Heart left ventricle (tissue), 16 donors: Measurements from ENCODE around the gene IGDCC3. TPM values are rescaled to one million over a fixed set of nuclear protein-coding genes. Genes with fewer than 3 reads are reported as not detected.

ENCODE experiments used
- ATAC-seq, 4 donors: fragments of 200-7000 bp; cut with Tn5 transposase; one replicate each; pipeline ENCODE4 v1.9.1; 2020 to 2022; ENCODE audit warnings: moderate library complexity in 4 of 4, mild to moderate bottlenecking in 3 of 4, moderate number of reproducible peaks in 1 of 4
- DNase-seq, 5 donors: peaks; one replicate each; pipeline ENCODE4 v3.0.0-alpha.2; 2020
- H3K27ac ChIP-seq, 12 donors: fragments of 200-600 bp; sonication (generic) in 4 of 12; one replicate each; pipeline versions ENCODE4 v1.5.0 to v1.8.0; 2016 to 2022; ENCODE audit warnings: mild to moderate bottlenecking in 2 of 12
- H3K27me3 ChIP-seq, 9 donors: fragments of 200-600 bp; sonication (generic) in 2 of 9; one replicate each; pipeline versions ENCODE4 v1.5.1 to v1.8.0; 2016 to 2022; ENCODE audit warnings: mild to moderate bottlenecking in 3 of 9
- H3K36me3 ChIP-seq, 9 donors: fragments of 200-600 bp; sonication (generic) in 2 of 9; one replicate each; pipeline versions ENCODE4 v1.5.0 to v1.8.0; 2018 to 2022; ENCODE audit warnings: mild to moderate bottlenecking in 2 of 9
- H3K4me1 ChIP-seq, 12 donors: fragments of 200-600 bp; sonication (generic) in 4 of 12; one replicate each; pipeline versions ENCODE4 v1.5.0 to v1.8.0; 2016 to 2022; ENCODE audit warnings: mild to moderate bottlenecking in 3 of 12
- H3K4me3 ChIP-seq, 12 donors: fragments of 200-600 bp; sonication (generic) in 4 of 12; one replicate each; pipeline versions ENCODE4 v1.5.0 to v1.8.0; 2017 to 2022; ENCODE audit warnings: mild to moderate bottlenecking in 9 of 12, moderate library complexity in 4 of 12
- H3K9me3 ChIP-seq, 12 donors: fragments of 200-600 bp; sonication (generic) in 4 of 12; one replicate each; pipeline versions ENCODE4 v1.5.0 to v1.8.0; 2016 to 2022; ENCODE audit warnings: mild to moderate bottlenecking in 1 of 12
- POLR2A ChIP-seq, 2 donors: fragments of 450-650 bp; IDR thresholded peaks; one replicate each; pipeline ENCODE4 v1.6.1; 2017; ENCODE audit warnings: antibody characterized with exemption in 2 of 2, mild to moderate bottlenecking in 2 of 2, moderate library complexity in 2 of 2
- WGBS, 4 donors: extraction: QIAGEN DNeasy Blood & Tissue Kit in 2 of 4; methylation state at CpG; one replicate each; pipeline versions ENCODE4 v1.1.5 to v1.1.7; 2013 to 2018; 5-methylcytosine and 5-hydroxymethylcytosine counted together
- intact Hi-C, 10 donors: fragments of 100-400 bp; cut with DNase I; formaldehyde crosslinking; loops; one replicate each; pipeline versions ENCODE4 v1.11.1 to v1.14.2; 2022
- polyA plus RNA-seq, 2 donors: library from polyadenylated mRNA; stranded (reverse); fragments of 200-250 nt; gene quantifications; one replicate each; pipeline ENCODE4 v1.2.3, GENCODE V29; 2013
- total RNA-seq, 9 donors: library from RNA; depleted of rRNA in 2 of 9; stranded (reverse); fragments of >200 nt in 2 of 9; fragmentation: NEBNext Ultra II Directional in 3 of 9; extraction: Animal tissue kit (Norgen Biotek cat#: 25700) in 3 of 9; gene quantifications; one replicate each; pipeline versions ENCODE4 v1.1.0 to v1.2.4, GENCODE V29; 2016 to 2023
- TF ChIP-seq, protein P1 (sequence below), 12 donors: fragments of 200-600 bp; sonication (generic) in 4 of 12; IDR thresholded peaks; one replicate each; pipeline versions ENCODE4 v1.5.0 to v1.8.0; 2018 to 2022; ENCODE audit warnings: antibody characterized with exemption in 12 of 12, mild to moderate bottlenecking in 5 of 12
- donor health status: ischemic (EF 13 %, LVEDD 7.1; RV severe dilation, severe dysfunction).
- donor health status: healthy with polysubstance abuse.
- donor health status: DM: no; HTN: yes; CAD: no.
- donor health status: DM: no; HTN: no; CAD: no.
- donor health status: ischemic (EF 25% LVEDD 6.9; RV normal size, moderate dysfunction).
- donor health status: ischemic (EF 25% LVEDD 5.7; RV mildly dilated, moderate dysfunction).
- donor health status: healthy.
- donor health status: DM: yes; HTN: yes; CAD: no.
- donor health status: ischemic (EF 35%, LVEDD 5.7; RV mildly dilated, moderate dysfunction).
- donor health status: nonischemic (EF 11% LVEDD 7.7; RV severe dilation, severe dysfunction).
- donor health status: DM: yes; HTN: yes; CAD: no.
- donor health status: PGD.
- donor health status: ischemic (EF 29% LVEDD 5.4; RV normal size, mild dysfunction).
- donor health status: nonischemic (EF 23%, LVEDD 6.1; RV moderate dilation, normal function).

Gene IGDCC3
- total and polyA plus RNA-seq, 11 donors: 0.07 to 0.33 (median 0.16) TPM; not detected in 7

DNA sequence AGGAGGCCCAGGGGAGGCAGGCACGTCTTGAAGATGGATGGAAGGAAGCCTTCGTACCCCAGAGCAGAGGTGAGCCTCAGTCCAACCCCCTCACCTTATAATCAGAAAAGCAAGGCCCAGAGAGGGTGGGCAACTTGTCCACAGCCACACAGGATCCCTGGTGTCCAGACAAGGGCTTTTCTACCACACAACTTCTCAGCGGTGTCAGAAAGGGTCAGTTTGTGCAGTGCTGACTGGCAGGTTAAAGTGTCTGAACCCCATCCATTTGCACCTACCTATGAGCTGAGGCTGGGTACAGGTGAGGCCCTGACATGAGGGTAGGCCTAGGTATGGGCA lies 8.6 kb downstream of the IGDCC3 start:
- intact Hi-C loops: loop anchor here in 1 of 10 donors (5.0 kb wide), 1 partner anchor 37 kb away; no protein-coding TSS in a partner anchor
- Histone ChIP-seq H3K4me3 (no peak overlapping the region), H3K27me3 (peaks cover 0 to 12% (median 0%) of the 10 kb centered on the region in 9 donors), H3K4me1 (peaks cover 0 to 5% (median 0%) of the 10 kb centered on the region in 12 donors), H3K9me3 (no peaks in the 10 kb centered on the region), H3K27ac (no peak overlapping the region), H3K36me3 (no peaks in the 10 kb centered on the region)
- DNase-seq (no peak), ATAC-seq (no peak)
- TF ChIP-seq, protein P1, sequence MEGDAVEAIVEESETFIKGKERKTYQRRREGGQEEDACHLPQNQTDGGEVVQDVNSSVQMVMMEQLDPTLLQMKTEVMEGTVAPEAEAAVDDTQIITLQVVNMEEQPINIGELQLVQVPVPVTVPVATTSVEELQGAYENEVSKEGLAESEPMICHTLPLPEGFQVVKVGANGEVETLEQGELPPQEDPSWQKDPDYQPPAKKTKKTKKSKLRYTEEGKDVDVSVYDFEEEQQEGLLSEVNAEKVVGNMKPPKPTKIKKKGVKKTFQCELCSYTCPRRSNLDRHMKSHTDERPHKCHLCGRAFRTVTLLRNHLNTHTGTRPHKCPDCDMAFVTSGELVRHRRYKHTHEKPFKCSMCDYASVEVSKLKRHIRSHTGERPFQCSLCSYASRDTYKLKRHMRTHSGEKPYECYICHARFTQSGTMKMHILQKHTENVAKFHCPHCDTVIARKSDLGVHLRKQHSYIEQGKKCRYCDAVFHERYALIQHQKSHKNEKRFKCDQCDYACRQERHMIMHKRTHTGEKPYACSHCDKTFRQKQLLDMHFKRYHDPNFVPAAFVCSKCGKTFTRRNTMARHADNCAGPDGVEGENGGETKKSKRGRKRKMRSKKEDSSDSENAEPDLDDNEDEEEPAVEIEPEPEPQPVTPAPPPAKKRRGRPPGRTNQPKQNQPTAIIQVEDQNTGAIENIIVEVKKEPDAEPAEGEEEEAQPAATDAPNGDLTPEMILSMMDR (IDR thresholded peaks at IDR 0.05): no peak
- TF ChIP-seq POLR2A (IDR thresholded peaks at IDR 0.05): no peak
- 80 to 92% (median 84%) methylated on average over 3 of the region's 3 CpGs for WGBS, 4 donors

DNA sequence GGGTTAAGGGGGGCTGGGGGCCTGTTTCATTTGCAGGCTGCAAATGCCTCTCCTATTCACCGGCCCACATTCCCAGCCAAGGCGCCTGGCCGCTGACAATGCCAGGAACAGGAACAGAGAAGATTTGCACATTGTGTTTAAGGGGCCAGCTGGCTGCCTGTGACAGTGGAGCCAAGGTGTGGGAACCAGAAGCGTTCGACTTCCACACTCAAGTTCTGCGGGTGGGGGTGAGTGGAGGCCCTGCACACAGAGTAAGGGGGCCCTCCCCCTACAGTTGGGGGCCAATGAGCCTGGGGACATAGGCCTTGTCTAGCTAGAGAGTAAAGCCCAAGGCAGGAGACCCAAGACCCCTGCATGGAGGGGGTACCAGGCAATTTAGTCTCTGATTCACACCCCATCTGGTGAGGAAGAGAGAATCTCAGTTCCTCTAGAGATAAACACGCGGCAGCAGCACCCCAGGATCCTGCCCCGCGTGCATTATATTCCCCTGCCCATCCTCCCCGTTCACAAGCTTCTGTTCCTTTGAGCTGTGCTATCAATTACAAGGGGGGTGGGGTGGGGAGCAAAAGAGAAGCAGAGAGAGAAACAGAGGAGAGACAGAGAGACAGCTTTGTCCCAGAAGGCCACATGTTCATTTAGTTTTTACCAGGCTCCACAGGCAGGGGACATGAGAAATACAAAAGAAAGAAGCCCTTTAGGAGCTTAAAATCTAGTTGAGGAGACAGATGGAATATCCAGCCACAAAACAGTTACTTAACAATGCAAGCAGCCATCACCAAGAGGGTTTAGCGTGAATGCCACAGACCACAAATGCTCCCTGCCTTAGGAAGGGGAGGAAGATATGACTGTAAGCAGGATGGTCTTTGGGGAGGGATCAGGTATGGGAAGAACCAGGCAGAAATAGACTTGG lies 9.2 kb downstream of the IGDCC3 start:
- ATAC-seq: peak in 2 of 4 donors; percentile 25 to 49
- H3K9me3 ChIP-seq: no peaks in the 10 kb centered on the region
- no peak for TF ChIP-seq POLR2A (IDR thresholded peaks at IDR 0.05)
- TF ChIP-seq, protein P1 (IDR thresholded peaks at IDR 0.05): no peak
- H3K4me3 ChIP-seq: no peak overlapping the region
- 43 to 58% (median 53%) methylated on average over 12 of the region's 12 CpGs for WGBS, 4 donors
- peaks cover 0 to 5% (median 0%) of the 10 kb centered on the region in 12 donors for H3K4me1 ChIP-seq
- no peak overlapping the region for H3K27ac ChIP-seq
- H3K27me3 ChIP-seq: peaks cover 0 to 13% (median 0%) of the 10 kb centered on the region in 9 donors
- no peaks in the 10 kb centered on the region for H3K36me3 ChIP-seq
- intact Hi-C loops: loop anchor here in 1 of 10 donors (5.0 kb wide), 1 partner anchor 36 kb away; no protein-coding TSS in a partner anchor
- DNase-seq: peak in 1 of 5 donors; percentile 34

DNA sequence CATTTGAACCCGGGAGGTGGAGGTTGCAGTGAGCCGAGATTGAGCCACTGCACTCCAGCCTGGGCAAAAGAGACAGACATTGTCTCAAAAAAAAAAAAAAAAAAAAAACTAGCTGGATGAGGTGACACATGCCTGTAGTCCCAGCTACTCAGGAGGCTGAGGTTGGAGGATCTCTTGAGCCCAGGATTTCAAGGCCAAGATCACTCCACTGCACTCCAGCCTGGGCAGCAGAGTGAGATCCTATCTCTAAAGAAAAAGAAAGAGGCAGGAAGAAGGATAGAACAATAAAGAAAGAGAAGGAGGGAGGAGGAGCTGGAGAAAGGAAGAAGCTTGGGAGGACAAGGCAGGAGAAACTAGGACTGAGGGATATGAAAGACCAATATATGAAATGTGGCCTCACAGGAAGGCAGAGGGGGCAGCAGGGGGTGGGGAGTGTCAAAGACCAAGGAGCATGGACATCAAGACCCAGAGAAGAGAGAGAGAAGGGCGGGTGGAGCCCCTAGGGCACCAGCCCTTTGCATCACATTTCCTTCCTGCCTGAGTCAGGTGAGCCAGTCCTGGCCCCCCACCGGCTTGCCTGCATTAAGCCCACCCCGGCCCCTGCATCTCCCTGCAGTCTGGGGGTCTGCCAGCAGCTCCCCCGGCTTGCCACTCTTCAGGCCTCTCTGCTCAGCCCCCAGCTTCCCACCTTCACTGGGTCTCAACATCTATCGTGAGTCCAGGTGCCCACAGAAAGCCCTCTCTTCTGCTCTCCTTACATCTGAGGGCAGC lies 11.5 kb downstream of the IGDCC3 start:
- TF ChIP-seq, protein P1 (IDR thresholded peaks at IDR 0.05): no peak
- TF ChIP-seq POLR2A (IDR thresholded peaks at IDR 0.05): no peak
- intact Hi-C loops: loop anchor here in 1 of 10 donors (5.0 kb wide), 1 partner anchor 34 kb away; no protein-coding TSS in a partner anchor
- H3K9me3 ChIP-seq: no peaks in the 10 kb centered on the region
- H3K36me3 ChIP-seq: no peaks in the 10 kb centered on the region
- H3K27ac ChIP-seq: no peak overlapping the region
- peaks cover 0 to 5% (median 0%) of the 10 kb centered on the region in 12 donors for H3K4me1 ChIP-seq
- DNase-seq: no peak
- ATAC-seq: no peak
- H3K4me3 ChIP-seq: no peak overlapping the region
- H3K27me3 ChIP-seq: peaks cover 0 to 6% (median 0%) of the 10 kb centered on the region in 9 donors
- WGBS, 4 donors: 86 to 96% (median 89%) methylated on average over 7 of the region's 7 CpGs
